T-helper 2 cell treated with Interferon-gamma antibody and Interleukin-4, amounts not matched to agents 100 ng/mL and 5 ng/mL, for 36 hours (primary cell): ENCODE measurements around the gene P3H2. TPM values are rescaled to one million over a fixed set of nuclear protein-coding genes. Genes with fewer than 3 reads are reported as not detected.

Experiments used
- intact Hi-C: fragments of 100-400 bp; cut with micrococcal nuclease; formaldehyde crosslinking; loops from one replicate; pipeline ENCODE4 v1.15.1; 2023
- total RNA-seq: library from RNA; stranded (reverse); gene quantifications from 2 replicates; pipeline ENCODE4 v1.2.3, GENCODE V29; 2022

The P3H2 gene
- total RNA-seq, 1 donor from 2014 or later = not detected

DNA sequence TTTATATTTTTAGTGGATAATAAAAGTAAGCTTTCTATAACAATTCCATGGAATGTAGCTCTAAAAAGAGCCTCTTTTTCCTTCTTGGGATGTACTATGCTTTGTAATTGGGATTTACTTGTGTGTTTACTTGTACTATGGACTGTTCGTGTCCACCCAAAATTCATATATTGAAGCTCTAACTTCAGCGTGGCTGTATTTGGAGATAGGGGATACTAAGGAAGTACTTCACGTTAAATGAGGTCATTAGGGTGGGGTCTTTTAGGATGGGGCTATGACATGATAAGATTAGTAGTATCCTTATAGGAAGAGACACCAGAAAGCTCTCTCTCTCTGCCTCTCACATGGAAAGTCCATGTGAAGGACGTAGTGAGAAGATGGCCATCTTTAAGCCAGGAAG lies 64.9 kb downstream of the P3H2 start:
- intact Hi-C loops = no loop called here

- intact Hi-C loops = no loop called here
Measured at GRCh38 chr3:190053919-190054672, 66.6 kb downstream of the P3H2 start.

DNA sequence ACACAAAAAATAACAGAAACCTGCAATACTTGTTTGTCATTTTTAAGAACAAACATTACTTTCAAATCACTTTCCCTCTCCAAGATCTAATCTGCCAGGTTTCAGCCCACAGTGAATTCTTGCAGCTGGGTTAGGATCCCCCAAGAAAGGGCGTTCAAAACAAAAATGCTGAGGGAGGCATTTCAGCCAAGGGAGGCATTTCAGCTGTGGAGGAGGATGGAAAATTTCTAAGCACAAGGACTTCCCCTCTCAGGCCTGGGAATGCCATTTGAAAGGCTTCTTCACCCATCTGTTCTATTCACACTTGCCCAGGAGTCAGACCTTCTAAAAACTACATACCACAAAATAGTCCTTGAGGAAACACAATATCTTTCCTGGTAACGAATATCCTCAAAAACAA lies 69.1 kb downstream of the P3H2 start:
- intact Hi-C loops = no loop called here

- intact Hi-C loops = no loop called here
Measured at GRCh38 chr3:190048932-190049441, 71.7 kb downstream of the P3H2 start.

DNA sequence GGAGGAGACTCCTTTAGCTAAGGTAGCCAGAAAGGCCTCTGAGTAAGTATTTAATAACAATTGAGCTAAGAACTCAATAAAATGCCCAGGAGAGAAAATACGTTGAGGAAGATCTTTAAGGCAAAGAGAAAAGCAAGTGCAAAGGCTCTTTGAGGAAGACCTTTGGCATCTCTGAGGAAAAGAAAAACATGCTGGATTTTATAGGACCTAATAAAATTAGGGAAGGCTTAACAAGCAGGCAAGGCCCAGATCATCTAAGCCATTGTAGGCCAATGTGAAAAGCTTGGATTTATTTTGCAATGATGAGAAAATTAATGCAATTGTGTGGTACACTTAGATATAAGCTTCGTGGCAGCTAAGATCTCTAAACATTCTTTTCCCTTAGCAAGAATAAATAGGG lies 75.7 kb downstream of the P3H2 start:
- intact Hi-C loops = no loop called here

- intact Hi-C loops = no loop called here
Measured at GRCh38 chr3:190044142-190044541, 76.6 kb downstream of the P3H2 start.

- intact Hi-C loops = no loop called here
Measured at GRCh38 chr3:190043741-190044140, 77.0 kb downstream of the P3H2 start.

- intact Hi-C loops = no loop called here
Measured at GRCh38 chr3:190042558-190042957, 78.1 kb downstream of the P3H2 start.

GRCh38 chr3:190041333-190042041 lies 79.2 kb downstream of the P3H2 start:
- intact Hi-C loops = no loop called here

DNA sequence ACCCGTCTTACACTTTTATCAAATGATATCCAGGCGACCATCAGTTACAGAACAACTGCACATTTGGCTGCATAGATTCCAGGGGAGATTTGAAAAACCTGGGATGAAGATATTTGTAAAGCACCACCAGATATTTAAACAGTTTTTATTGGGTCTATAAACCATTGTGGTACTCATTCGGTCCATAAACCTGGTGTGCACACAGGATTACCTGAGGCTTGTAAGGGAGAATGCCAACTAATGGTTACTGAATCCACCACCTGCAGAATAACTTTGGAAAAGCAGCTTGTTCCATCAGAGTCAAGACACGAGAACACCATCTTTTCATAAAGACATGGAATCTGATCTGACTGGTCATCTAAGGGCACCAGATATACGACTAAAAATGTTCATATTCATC lies 80.6 kb downstream of the P3H2 start:
- intact Hi-C loops = no loop called here

DNA sequence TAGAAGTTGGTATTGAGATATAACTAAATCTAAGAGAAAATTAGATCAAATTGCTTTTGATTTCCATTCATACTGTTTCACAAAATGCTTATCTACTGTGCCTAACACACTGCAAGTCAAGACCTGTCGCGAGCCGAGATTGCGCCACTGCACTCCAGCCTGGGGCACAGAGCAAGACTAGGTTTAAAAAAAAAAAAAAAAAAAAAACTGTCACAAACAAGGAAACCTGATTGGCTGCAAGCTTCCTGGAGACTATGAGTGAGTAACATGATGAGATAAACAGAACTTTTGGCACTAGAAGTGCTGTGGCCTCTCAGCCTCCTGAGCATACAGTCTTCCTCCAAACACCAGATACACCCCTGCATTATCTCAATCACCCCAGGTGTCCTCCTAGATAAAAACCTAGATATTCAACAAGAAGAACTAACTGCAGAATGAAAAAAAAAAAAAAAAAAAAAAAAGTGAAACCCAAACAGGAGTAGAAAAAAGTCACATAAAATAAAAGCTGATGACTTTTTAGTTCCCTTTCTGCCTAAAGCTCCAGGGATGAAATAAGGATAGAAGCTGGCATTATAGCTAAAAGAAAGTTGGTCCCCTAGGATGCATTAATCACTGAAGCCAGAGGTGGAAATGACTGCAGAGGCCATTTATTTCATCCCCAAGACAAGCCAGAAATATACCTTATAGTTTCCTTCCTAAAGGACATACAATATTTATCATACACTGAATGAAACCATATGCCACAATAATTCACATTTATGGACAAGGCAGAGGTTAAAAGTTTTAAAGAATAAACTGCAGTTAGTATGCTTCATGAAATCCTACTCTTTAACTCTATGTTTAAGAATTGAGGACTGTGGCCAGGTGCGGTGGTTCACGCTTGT lies 82.4 kb downstream of the P3H2 start:
- intact Hi-C loops = no loop called here

DNA sequence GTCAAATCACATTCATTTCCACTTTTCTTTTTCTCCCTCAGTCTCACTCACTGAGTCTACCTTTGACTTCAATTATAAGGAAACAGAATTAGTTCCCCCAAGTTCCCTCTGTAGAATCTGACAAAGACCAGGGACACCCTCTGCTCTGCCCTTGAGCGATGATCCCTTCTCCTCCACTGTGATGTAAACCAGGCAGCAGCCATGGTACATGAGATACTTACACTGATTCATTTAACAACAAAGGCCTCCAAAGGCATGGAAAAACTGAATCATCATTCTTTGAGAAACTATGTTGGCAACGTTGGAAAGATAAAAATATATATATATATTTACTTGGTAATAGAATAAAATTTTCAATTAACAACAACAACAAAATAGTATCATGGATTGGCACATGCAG lies 84.1 kb downstream of the P3H2 start:
- intact Hi-C loops = no loop called here

- intact Hi-C loops = no loop called here
Measured at GRCh38 chr3:190034446-190034845, 86.3 kb downstream of the P3H2 start.

DNA sequence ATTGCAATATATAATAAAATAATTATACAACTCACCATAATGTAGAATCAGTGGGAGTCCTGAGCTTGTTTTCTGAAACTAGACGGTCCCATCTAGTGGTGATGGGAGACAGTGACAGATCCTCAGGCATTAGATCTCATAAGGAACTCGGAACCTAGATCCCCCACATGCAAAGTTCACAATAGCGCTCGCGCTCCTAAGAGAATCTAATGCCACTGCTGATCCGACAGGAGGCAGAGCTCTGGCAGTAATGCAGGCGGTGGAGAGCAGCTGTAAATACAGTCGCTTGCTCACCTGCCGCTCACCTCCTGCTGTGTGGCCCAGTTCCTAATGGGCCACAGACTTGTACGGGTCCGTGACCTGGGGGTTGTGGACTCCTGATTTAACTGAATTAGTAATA lies 87.8 kb downstream of the P3H2 start:
- intact Hi-C loops = no loop called here

- intact Hi-C loops = no loop called here
Measured at GRCh38 chr3:190031887-190032752, 88.6 kb downstream of the P3H2 start.

- intact Hi-C loops = no loop called here
Measured at GRCh38 chr3:190027116-190027515, 93.6 kb downstream of the P3H2 start.

DNA sequence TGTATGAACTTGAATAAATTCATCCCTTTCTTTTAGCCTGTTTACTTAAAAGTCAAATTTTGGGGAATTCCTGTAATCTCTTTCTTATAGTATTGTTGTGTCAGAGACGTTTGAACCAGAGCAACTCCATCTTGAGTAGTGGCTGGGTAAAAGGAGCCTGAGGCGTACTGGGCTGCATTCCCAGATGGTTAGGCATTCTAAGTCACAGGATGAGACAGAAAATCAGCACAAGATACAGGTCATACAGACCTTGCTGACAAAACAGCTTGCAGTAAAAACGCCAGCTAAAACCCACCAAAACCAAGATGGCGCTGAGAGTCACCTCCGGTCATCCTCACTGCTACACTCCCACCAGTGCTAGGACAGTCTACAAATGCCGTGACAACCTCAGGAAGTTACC lies 94.5 kb downstream of the P3H2 start:
- intact Hi-C loops = no loop called here

GRCh38 chr3:190024912-190025311 lies 95.8 kb downstream of the P3H2 start:
- intact Hi-C loops = no loop called here

DNA sequence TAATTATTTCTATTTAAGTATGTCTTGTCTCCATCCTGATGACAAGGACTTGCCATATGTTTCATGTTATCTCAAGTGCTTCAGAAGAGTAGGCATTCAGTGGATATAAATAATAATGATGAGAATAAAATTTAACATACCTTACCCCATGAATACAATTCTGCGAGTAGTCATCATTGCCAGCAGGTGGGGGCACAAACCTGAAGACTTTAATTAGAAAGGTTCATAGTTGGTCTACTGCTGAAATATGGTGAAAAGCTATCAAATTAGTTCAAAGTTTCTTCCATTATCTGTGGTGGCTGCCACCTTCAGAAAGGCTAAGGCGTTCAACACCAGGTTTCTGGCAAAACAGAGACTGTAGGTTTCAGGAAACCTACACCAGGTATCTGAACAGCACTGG lies 100.9 kb downstream of the P3H2 start:
- intact Hi-C loops = no loop called here

DNA sequence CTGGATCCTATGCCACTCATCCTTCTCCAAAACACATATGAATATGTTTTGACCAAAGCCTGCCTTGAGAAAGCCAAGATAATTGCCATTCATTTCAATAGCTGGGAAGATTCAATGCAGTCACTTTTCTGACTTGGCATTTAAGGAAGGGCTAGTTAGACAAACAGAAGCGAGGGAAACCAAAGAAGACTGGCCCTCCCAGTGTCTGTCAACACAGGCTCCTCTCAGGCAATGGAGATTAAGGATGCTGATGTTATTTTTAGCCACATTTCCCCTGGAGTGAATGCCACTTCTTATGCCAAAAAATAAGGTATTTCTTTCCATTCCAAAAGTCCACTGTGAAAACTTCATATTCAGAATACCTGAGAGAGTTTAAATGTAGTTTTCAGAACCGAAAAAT lies 101.7 kb downstream of the P3H2 start:
- intact Hi-C loops = no loop called here

DNA sequence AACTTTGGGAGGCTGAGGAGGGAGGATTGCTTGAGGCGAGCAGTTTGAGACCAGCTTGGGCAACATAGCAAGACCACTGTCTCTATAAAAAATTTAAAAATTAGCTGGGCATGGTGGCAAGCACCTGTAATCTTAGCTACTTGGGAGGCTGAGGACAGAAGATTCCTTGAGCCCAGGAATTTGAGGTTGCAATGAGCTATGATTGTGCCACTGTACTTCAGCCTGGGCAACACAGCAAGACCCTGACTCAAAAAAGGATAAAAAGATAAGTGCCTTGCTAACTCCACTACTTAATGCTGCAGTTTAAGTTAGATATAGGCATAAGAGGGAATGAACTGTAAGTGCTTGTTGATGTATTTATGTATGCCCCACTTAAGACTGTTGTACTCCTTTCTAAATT lies 102.2 kb downstream of the P3H2 start:
- intact Hi-C loops = no loop called here
